ENCODE measurements around the gene ZFYVE28.

The ZFYVE28 gene

GRCh38 chr4:2260344-2261109 is 157.9 kb downstream of the ZFYVE28 start:
- no peak for DNase-seq (ENCODE audit: low read depth in 2 of 2)

- DNase-seq (ENCODE audit: low read depth in 2 of 2): no peak
Measured at GRCh38 chr4:2259541-2260343, 158.7 kb downstream of the ZFYVE28 start.

- DNase-seq (ENCODE audit: low read depth in 2 of 2): no peak
Measured at GRCh38 chr4:2259036-2259540, 159.4 kb downstream of the ZFYVE28 start.

- no peak for DNase-seq (ENCODE audit: low read depth in 2 of 2)
Measured at GRCh38 chr4:2258091-2259035, 160.1 kb downstream of the ZFYVE28 start.

GRCh38 chr4:2257361-2258081 is 160.9 kb downstream of the ZFYVE28 start:
- no peak for DNase-seq (ENCODE audit: low read depth in 2 of 2)

GRCh38 chr4:2256781-2257191 is 161.7 kb downstream of the ZFYVE28 start:
- DNase-seq (ENCODE audit: low read depth in 2 of 2): no peak

- no peak for DNase-seq (ENCODE audit: low read depth in 2 of 2)
Measured at GRCh38 chr4:2256156-2256731, 162.2 kb downstream of the ZFYVE28 start.

GRCh38 chr4:2255501-2256155 is 162.8 kb downstream of the ZFYVE28 start:
- no peak for DNase-seq (ENCODE audit: low read depth in 2 of 2)

- no peak for DNase-seq (ENCODE audit: low read depth in 2 of 2)
Measured at GRCh38 chr4:2254665-2255500, 163.6 kb downstream of the ZFYVE28 start.

GRCh38 chr4:2253160-2254084 is 165.0 kb downstream of the ZFYVE28 start:
- no peak for DNase-seq (ENCODE audit: low read depth in 2 of 2)

- no peak for DNase-seq (ENCODE audit: low read depth in 2 of 2)
Measured at GRCh38 chr4:2252530-2253091, 165.8 kb downstream of the ZFYVE28 start.

- DNase-seq (ENCODE audit: low read depth in 2 of 2): no peak
Measured at GRCh38 chr4:2251795-2252529, 166.5 kb downstream of the ZFYVE28 start.

GRCh38 chr4:2251073-2251794 is 167.2 kb downstream of the ZFYVE28 start:
- no peak for DNase-seq (ENCODE audit: low read depth in 2 of 2)

- DNase-seq (ENCODE audit: low read depth in 2 of 2): no peak
Measured at GRCh38 chr4:2250357-2251072, 167.9 kb downstream of the ZFYVE28 start.

- no peak for DNase-seq (ENCODE audit: low read depth in 2 of 2)
Measured at GRCh38 chr4:2249526-2250356, 168.7 kb downstream of the ZFYVE28 start.
